GM18951 (cell line): ENCODE measurements around the gene USP49.

Experiments used
- POLR2A ChIP-seq: IDR thresholded peaks from 4 replicates; pipeline ENCODE4 v1.6.1; 2011; ENCODE audit warnings: mild to moderate bottlenecking; ENCODE audit not compliant: insufficient read length, insufficient read depth; ENCODE audit errors: extremely low read depth
- in situ Hi-C: fragments of 300-500 bp; cut with MboI; formaldehyde crosslinking; loops from one replicate; pipeline ENCODE4 v1.12.0; 2022; ENCODE audit warnings: low sequenced_read_pairs, mixed read lengths, inconsistent platforms; ENCODE audit not compliant: unreplicated experiment

The USP49 gene

GRCh38 chr6:41757931-41758640 is 137.1 kb downstream of the USP49 start:
- TF ChIP-seq POLR2A, result no peak
- in situ Hi-C loops, result no loop called here

- in situ Hi-C loops, result no loop called here
- no peak for TF ChIP-seq POLR2A
Observed at GRCh38 chr6:41757271-41757670, 137.9 kb downstream of the USP49 start.

- TF ChIP-seq POLR2A, result no peak
- in situ Hi-C loops, result no loop called here
Observed at GRCh38 chr6:41756354-41756753, 138.8 kb downstream of the USP49 start.

GRCh38 chr6:41755895-41756294 is 139.3 kb downstream of the USP49 start:
- TF ChIP-seq POLR2A, result no peak
- in situ Hi-C loops, result no loop called here

- in situ Hi-C loops, result no loop called here
- no peak for TF ChIP-seq POLR2A
Observed at GRCh38 chr6:41750374-41750773, 144.8 kb downstream of the USP49 start.

- in situ Hi-C loops, result no loop called here
- TF ChIP-seq POLR2A, result no peak
Observed at GRCh38 chr6:41748542-41748941, 146.6 kb downstream of the USP49 start.

GRCh38 chr6:41748102-41748477 is 147.1 kb downstream of the USP49 start:
- no peak for TF ChIP-seq POLR2A
- in situ Hi-C loops, result no loop called here

GRCh38 chr6:41747256-41748101 is 147.7 kb downstream of the USP49 start, which contains the start of gene PGC:
PGC (minus strand) TSS chr6:41747397; CDS start chr6:41747334, 63 bp downstream.
- in situ Hi-C loops, result no loop called here
- TF ChIP-seq POLR2A, result no peak

- no peak for TF ChIP-seq POLR2A
- in situ Hi-C loops, result no loop called here
Observed at GRCh38 chr6:41746107-41746506, 149.1 kb downstream of the USP49 start.

- no peak for TF ChIP-seq POLR2A
- in situ Hi-C loops, result no loop called here
Observed at GRCh38 chr6:41744236-41744787, 150.9 kb downstream of the USP49 start.

GRCh38 chr6:41743406-41744235 is 151.6 kb downstream of the USP49 start:
- no peak for TF ChIP-seq POLR2A
- in situ Hi-C loops, result no loop called here

- in situ Hi-C loops, result no loop called here
- TF ChIP-seq POLR2A, result no peak
Observed at GRCh38 chr6:41741625-41742490, 153.3 kb downstream of the USP49 start.
